BJ (cell line): ENCODE data around the gene HUNK. TPM values are rescaled to one million over a fixed set of nuclear protein-coding genes. Genes with fewer than 3 reads are reported as not detected.
"Not testable (repeated sequence)": the region's sequence is repeated elsewhere in the genome, so short reads cannot be mapped to it uniquely, and the experiment has no call there.

Experiments
- CTCF ChIA-PET: fragments of 350-600 bp; formaldehyde crosslinking; extraction: SDS; loops from one replicate; lab custom pipeline; 2021; ENCODE audit warnings: antibody characterized with exemption, inconsistent platforms; lab: Yijun Ruan, JAX
- POLR2A ChIA-PET: fragments of 300-600 bp; sonication (Branson Sonifier 250); formaldehyde crosslinking; extraction: SDS; loops from one replicate; lab custom pipeline; 2021; ENCODE audit warnings: antibody characterized with exemption; lab: Charles Lee
- DNase-seq: peaks from one replicate; pipeline ENCODE4 v3.0.0-alpha.2; 2011; ENCODE audit warnings: low read depth
- H3K27me3 ChIP-seq: 2 replicates; pipeline ENCODE4 v1.6.0; 2011; ENCODE audit warnings: low read length; ENCODE audit not compliant: control insufficient read depth, insufficient read depth
- H3K36me3 ChIP-seq: 2 replicates; pipeline ENCODE4 v1.5.1; 2011; ENCODE audit warnings: low read length; ENCODE audit not compliant: control insufficient read depth, insufficient read depth
- H3K4me3 ChIP-seq: 2 replicates; pipeline ENCODE4 v1.5.1; 2011; ENCODE audit warnings: low read depth, mild to moderate bottlenecking, control low read depth, low read length
- CTCF ChIP-seq: IDR thresholded peaks from 2 replicates; pipeline ENCODE4 v1.5.1; 2011; ENCODE audit warnings: low read depth, mild to moderate bottlenecking, control low read depth, inconsistent platforms, low read length, moderate library complexity; ENCODE audit not compliant: insufficient read depth
- polyA plus RNA-seq: library from polyadenylated mRNA; depleted of rRNA; stranded (reverse); fragments of >200 nt; gene quantifications from 2 replicates; pipeline ENCODE4 v1.2.3, GENCODE V29; 2011

The HUNK gene
- polyA plus RNA-seq, 1 experiment, result 0.70 TPM

GRCh38 chr21:32035617-32036016, 162.8 kb downstream of the HUNK start:
- H3K4me3 ChIP-seq, result no peak overlapping the region
- no peak for TF ChIP-seq CTCF
- no peaks in the 10 kb centered on the region for H3K27me3 ChIP-seq
- ChIA-PET CTCF (no interaction called here), POLR2A (no interaction called here)
- DNase-seq, result no peak
- H3K36me3 ChIP-seq, result no peaks in the 10 kb centered on the region

- ChIA-PET CTCF (no interaction called here), POLR2A (no interaction called here)
- Histone ChIP-seq H3K36me3 (no peaks in the 10 kb centered on the region), H3K27me3 (no peaks in the 10 kb centered on the region), H3K4me3 (no peak overlapping the region)
- TF ChIP-seq CTCF, result no peak
- DNase-seq, result no peak
These were observed 163.9 kb downstream of the HUNK start for GRCh38 chr21:32036756-32037155.

GRCh38 chr21:32038751-32039150, 165.9 kb downstream of the HUNK start:
- POLR2A ChIA-PET, H3K27me3 ChIP-seq, H3K4me3 ChIP-seq, DNase-seq, H3K36me3 ChIP-seq, CTCF ChIA-PET: not testable (repeated sequence)

GRCh38 chr21:32043458-32043857, 170.6 kb downstream of the HUNK start:
- no peak for TF ChIP-seq CTCF
- H3K4me3 ChIP-seq, result no peak overlapping the region
- H3K36me3 ChIP-seq, result no peaks in the 10 kb centered on the region
- no peaks in the 10 kb centered on the region for H3K27me3 ChIP-seq
- ChIA-PET POLR2A (no interaction called here), CTCF (no interaction called here)
- DNase-seq, result no peak

- CTCF ChIA-PET, result no interaction called here
- TF ChIP-seq CTCF, result no peak
- Histone ChIP-seq H3K36me3 (no peaks in the 10 kb centered on the region), H3K4me3 (no peak overlapping the region), H3K27me3 (no peaks in the 10 kb centered on the region)
- POLR2A ChIA-PET, result no interaction called here
- no peak for DNase-seq
These were observed 171.7 kb downstream of the HUNK start for GRCh38 chr21:32044205-32045180.
